GM12878 (cell line): ENCODE data around the gene LTN1. TPM values are rescaled to one million over a fixed set of nuclear protein-coding genes. Genes with fewer than 3 reads are reported as not detected.

ENCODE experiments used
- ASH2L ChIP-seq: fragments of 300-600, 200-600 bp; sonication (generic); IDR thresholded peaks from 2 replicates; pipeline ENCODE4 v1.6.1; 2017; ENCODE audit warnings: low read depth, mild to moderate bottlenecking, borderline replicate concordance
- BCL11A ChIP-seq: IDR thresholded peaks from 2 replicates; pipeline ENCODE4 v1.6.1; 2011; ENCODE audit warnings: low read depth, low read length
- CBX5 ChIP-seq: sonication (generic); IDR thresholded peaks from 2 replicates; pipeline ENCODE4 v1.6.1; 2016; ENCODE audit warnings: low read depth, moderate library complexity, mild to moderate bottlenecking, inconsistent platforms
- CEBPB ChIP-seq, 2 experiments: fragments of 150-350 bp in 1 of 2; IDR thresholded peaks; 2 replicates each; pipeline ENCODE4 v1.6.1; 2012 to 2014; ENCODE audit warnings: low read depth in 2 of 2, low read length in 2 of 2, borderline replicate concordance in 1 of 2, inconsistent platforms in 1 of 2
- CREB1 ChIP-seq: IDR thresholded peaks from 2 replicates; pipeline ENCODE4 v1.6.1; 2012; ENCODE audit warnings: low read depth, mild to moderate bottlenecking, inconsistent platforms
- CREM ChIP-seq: IDR thresholded peaks from 2 replicates; pipeline ENCODE4 v1.6.1; 2014; ENCODE audit warnings: antibody characterized with exemption, low read depth
- HSF1 ChIP-seq: fragments of 150-350 bp; IDR thresholded peaks from 2 replicates; pipeline ENCODE4 v1.6.1; 2014; ENCODE audit warnings: mild to moderate bottlenecking, low read depth, low read length
- NBN ChIP-seq: fragments of 450-650 bp; IDR thresholded peaks from 2 replicates; pipeline ENCODE4 v1.6.1; 2016
- NFXL1 ChIP-seq: fragments of 450-650 bp; IDR thresholded peaks from 2 replicates; pipeline ENCODE4 v1.6.1; 2017; ENCODE audit warnings: antibody characterized with exemption, mild to moderate bottlenecking, borderline replicate concordance
- NR2C1 ChIP-seq: fragments of 450-650 bp; IDR thresholded peaks from 2 replicates; pipeline ENCODE4 v1.6.1; 2017; ENCODE audit warnings: antibody characterized with exemption, mild to moderate bottlenecking, moderate library complexity
- PKNOX1 ChIP-seq: fragments of 450-650 bp; IDR thresholded peaks from 2 replicates; pipeline ENCODE4 v1.6.1; 2016; ENCODE audit warnings: mild to moderate bottlenecking
- PRDM15 ChIP-seq: fragments of 450-650 bp; formaldehyde crosslinking; IDR thresholded peaks from 2 replicates; pipeline ENCODE4 v1.4.0; 2020; ENCODE audit warnings: mild to moderate bottlenecking, moderate library complexity
- RB1 ChIP-seq: fragments of 450-650 bp; formaldehyde crosslinking; IDR thresholded peaks from 2 replicates; pipeline ENCODE4 v1.6.1; 2017; ENCODE audit warnings: mild to moderate bottlenecking, borderline replicate concordance
- SIX5 ChIP-seq: IDR thresholded peaks from 2 replicates; pipeline ENCODE4 v1.6.1; 2011; ENCODE audit warnings: mild to moderate bottlenecking, low read depth, low read length, moderate library complexity; ENCODE audit not compliant: severe bottlenecking
- STAT3 ChIP-seq: IDR thresholded peaks from 2 replicates; pipeline ENCODE4 v1.6.1; 2011; ENCODE audit warnings: low read depth, low read length, improper control_type of control experiment
- TBL1XR1 ChIP-seq: IDR thresholded peaks from 2 replicates; pipeline ENCODE4 v1.6.1; 2012; ENCODE audit warnings: low read depth, low read length, improper control_type of control experiment
- TCF7 ChIP-seq: IDR thresholded peaks from 2 replicates; pipeline ENCODE4 v1.6.1; 2014; ENCODE audit warnings: antibody characterized with exemption, borderline replicate concordance
- ZNF24 ChIP-seq: fragments of 450-650 bp; IDR thresholded peaks from 2 replicates; pipeline ENCODE4 v1.6.1; 2017; ENCODE audit warnings: antibody characterized with exemption, mild to moderate bottlenecking
- ZNF592 ChIP-seq: fragments of 450-650 bp; IDR thresholded peaks from 2 replicates; pipeline ENCODE4 v1.6.1; 2017; ENCODE audit warnings: mild to moderate bottlenecking, moderate library complexity
- polyA plus RNA-seq, 11 experiments: library from polyadenylated mRNA; depleted of rRNA in 4 of 11; unstranded in 6 of 11; stranded (reverse) in 5 of 11; fragments of >200 nt; fragmentation: Nextera tagmentation in 4 of 11; fragmentation: Illumina TruSeq in 1 of 11; extraction: Ambion mirVana in 4 of 11; extraction: Trizol in 1 of 11; gene quantifications; 1 replicate in 1 of 11; 2 replicates in 10 of 11; pipeline versions ENCODE4 v1.2.1 to v1.2.3, GENCODE V29; 2011 to 2016; ENCODE audit warnings: inconsistent platforms in 2 of 11, missing spikeins in 2 of 11, low read depth in 1 of 11
- total RNA-seq, 4 experiments: library from RNA; depleted of rRNA in 3 of 4; stranded (reverse); fragments of >200 nt in 3 of 4; fragmentation: Illumina TruSeq in 1 of 4; extraction: Trizol in 1 of 4; gene quantifications; 2 replicates each; pipeline versions ENCODE4 v1.2.1 to v1.2.3, GENCODE V29; 2013 to 2021

Gene LTN1
- total and polyA plus RNA-seq, 10 of the 15 experiments (the other 5 are each of a cell fraction or from before 2014, with no cell fraction given) = 3.5 to 17.3 (median 12.3) TPM

- TF ChIP-seq PRDM15 (no peak), BCL11A (peak; percentile 3; the same call in 1 of the 2 replicates), RB1 (peak; percentile 21; the same call in 1 of the 2 replicates), ASH2L (no peak), NFXL1 (no peak), TBL1XR1 (peak; percentile 74; the same call in 1 of the 2 replicates), HSF1 (no peak), CBX5 (no peak; the same call in 1 of the 2 replicates), CREM (peak; percentile 98), PKNOX1 (peak; percentile 99), NBN (peak; percentile 98), CREB1 (peak; percentile 98), STAT3 (no peak), TCF7 (no peak), ZNF24 (no peak), NR2C1 (peak; percentile 97), SIX5 (peak; percentile 57), ZNF592 (no peak), CEBPB (IDR thresholded peaks at IDR 0.05; ENCODE audit: borderline replicate concordance in 1 of 2, low read depth in 2 of 2, low read length in 2 of 2) (no peak)
These were observed 32.0 kb upstream of the LTN1 start, which contains the start of gene USP16 (continued) for GRCh38 chr21:29024474-29025327.
